GM18867 (cell line): ENCODE data around the gene SLC35G4.
"Not testable (repeated sequence)": the region's sequence is repeated elsewhere in the genome, so short reads cannot be mapped to it uniquely, and the experiment has no call there.

Experiments used
- ATAC-seq: cut with Tn5 transposase; IDR thresholded peaks from one replicate; pipeline ENCODE4 v1.9.1; 2021; ENCODE audit warnings: mild to moderate bottlenecking, moderate library complexity; ENCODE audit not compliant: unreplicated experiment

The SLC35G4 gene

DNA sequence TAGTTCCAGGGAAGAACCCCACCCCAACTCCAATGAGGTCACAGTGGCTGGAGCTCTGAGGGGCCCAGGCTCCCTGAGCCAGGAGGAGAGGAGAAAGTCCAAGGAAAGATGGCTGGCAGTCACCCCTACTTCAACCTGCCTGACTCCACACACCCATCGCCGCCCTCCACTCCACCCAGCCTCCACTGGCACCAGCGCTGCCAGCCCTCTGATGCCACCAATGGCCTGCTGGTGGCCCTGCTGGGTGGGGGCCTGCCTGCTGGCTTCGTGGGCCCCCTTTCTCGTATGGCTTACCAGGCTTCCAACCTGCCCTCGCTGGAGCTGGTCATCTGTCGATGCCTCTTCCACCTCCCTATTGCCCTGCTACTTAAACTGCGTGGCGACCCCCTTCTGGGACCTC is at the start of gene SLC35G4:
SLC35G4 (plus strand) TSS at position 109 of the 400 bp plus-strand sequence; CDS start at position 109, 0 bp downstream.
- ATAC-seq, result not testable (repeated sequence)

DNA sequence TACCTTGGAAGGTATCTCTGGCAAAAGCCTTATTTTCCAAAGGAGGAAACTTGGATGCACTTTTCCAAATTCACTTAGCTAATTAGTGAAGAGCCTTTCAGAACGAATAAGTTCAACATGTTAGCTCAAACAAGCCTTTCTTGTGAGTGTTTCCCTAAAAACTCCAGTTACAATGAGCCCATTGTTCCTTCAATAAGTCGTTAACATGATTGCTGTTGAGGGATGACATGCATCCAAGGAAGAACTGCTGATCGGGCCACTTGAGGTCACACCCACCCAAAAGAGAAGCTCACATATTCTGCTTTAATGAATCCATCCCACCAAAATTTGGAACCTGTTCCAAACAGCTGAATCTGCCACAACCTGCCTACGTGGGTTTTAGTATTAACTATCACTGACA is 48.1 kb upstream of the SLC35G4 start:
- no peak for ATAC-seq

DNA sequence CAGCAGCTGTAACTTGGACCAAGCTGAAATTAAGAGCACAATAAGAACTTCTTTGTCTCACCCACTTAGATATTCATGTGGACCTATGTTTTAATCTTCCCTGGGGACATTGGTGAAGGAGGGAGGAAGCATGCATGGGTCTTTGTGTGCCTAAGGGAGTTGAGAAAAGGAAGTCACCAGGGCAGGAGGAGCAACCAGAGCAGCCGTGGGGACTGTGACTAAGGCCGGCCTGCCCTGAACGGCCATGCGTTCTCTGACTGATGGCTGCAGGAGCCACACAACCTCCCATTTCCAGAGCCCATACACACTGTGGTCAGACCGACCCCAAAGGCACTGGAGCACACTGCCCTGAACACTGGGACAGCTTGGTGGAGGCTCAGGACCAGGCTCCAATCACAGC is 43.7 kb upstream of the SLC35G4 start:
- ATAC-seq, result no peak

DNA sequence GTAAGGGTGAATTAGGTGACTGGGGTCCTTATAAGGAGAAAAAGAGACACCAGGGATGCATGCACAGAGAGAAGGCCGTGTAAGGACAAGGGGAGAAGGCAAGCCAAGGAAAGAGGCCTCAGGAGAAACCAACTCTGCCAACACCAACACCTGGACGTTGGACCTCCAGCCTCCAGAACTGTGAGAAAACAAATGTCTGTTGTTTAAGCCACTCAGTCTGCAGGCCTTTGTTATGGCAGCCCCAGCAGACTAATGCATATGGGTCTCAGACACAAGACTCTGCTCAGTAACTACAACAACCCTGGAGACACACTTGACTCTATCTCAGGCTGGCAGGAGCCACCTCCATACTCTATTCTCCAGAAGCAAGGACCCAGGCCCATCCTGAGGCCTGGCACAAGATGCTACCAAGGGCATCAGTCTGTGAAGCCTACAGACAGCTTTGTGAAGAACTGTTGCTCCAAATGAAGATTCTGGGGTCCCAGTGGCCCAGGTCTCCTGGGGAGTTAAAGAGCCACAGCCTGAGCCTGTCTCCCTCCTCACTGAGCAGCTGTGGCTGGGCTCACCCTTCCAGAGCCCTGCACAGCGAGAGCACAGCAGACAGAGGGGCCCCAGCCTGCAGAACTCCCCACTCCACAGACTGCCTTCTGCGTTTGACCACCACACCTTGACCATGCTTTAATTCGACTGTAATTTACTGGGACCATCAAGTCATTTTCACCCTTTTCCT is 43.0 kb upstream of the SLC35G4 start:
- no peak for ATAC-seq

DNA sequence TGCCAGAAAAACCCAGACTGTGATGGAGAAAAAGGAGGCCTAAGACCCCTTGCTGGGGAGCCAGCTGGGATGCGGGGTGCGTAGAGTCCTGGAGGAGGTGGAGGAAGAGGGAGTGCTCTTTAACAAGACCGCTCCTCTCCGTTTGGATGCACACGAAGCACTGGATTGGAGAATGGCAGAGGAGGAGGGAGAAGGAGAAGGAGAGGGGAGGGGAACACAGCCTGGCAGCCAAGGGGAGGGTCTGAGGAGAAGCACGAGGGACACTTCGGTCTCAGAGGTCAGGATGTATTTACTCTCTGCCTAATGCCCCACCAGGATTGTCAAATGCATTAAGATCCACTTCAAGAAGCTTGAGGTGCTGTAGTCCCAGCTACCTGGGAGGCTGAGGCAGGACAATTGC is 42.0 kb upstream of the SLC35G4 start:
- ATAC-seq, result no peak

DNA sequence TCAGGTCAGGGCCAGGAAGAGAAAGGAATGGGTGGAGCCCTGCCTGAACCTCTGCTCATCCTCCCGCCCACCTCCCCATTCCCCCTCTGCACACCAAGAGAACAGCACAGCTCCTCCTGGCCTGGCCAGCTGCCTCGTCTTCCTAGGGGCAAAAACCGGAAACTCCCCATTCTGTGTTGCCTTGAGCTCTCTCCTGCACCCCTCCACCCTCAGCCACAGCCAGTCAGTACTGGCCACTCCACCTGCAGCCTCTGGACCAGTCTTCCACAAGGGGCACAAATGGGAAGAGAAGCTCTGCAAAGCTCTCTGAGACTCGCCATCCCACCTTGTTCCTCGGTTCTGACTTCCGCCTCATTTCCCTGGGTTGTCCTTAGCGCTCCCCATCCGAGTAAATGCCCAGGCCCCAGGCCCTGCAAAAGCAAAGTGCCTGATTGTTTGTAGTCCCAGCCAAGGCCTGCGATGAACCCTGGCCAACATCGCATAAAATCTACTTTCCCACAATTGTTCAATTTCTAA is 39.3 kb upstream of the SLC35G4 start:
- no peak for ATAC-seq

DNA sequence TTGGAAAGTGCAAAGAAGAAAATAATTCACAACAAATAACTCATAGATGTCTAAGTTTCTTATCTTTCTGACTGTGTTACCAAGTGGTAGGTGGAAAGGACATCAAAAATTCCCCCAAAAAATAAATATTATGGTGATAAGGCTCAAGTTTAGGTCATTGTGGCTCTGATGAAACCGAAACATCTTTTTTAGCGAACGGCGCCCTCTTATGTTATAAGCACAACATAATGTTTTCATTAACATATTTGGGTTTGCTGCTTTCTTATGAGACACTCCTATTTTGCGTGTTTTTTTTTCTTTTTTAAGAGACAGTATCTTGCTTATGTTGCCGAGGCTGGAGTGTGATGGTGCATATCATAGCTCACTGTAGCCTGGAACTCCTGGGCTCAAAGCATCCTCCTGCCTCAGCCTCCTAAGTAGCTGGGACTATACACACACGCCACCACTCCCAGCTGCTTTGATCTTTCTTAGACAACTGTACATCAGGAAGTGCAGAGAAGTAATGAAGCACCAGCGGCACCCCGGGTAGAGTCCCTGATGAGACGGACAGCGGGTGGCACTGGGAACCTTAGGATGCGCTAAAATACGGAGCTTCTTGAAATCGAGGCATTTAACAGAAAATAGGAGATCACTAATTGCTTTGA is 38.5 kb upstream of the SLC35G4 start:
- ATAC-seq, result no peak

DNA sequence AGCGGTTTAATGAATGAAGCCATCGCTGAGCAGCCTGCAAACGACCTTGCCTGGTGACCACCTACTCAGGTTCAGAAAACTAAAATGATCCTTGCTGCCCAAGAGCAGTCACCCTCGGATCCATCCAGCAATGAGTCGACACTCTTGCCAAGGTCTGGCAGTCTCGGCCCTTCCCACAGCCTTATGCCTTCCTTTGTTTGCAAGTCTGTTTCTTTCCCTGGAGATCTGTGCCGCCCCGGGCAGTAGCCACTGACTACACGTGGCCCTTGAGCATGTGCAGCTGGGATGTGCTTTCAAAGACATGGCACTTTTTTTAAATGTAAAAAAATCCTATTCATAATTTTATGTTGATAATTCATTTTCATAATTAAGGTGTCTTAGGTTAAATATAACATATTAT is 37.2 kb upstream of the SLC35G4 start:
- no peak for ATAC-seq

DNA sequence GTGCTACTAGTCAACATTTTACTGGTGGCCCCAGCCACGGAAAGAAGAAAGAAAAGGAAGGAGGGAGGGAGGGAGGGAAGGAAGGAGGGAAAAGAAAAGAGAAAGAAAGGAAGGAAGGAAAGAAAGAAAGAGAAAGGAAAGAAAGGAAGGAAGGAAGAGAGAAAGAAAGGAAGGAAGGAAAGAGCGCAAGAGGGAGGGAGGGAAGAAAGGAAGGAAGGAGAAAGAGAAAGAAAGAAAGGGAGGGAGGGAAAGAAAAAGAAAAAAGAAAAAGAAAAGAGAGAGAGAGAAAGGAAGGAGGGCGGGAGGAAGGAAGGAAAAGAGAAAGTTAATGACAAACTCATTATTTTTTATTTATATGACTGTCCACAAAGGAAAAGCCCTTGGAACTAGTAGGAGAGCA is 34.9 kb upstream of the SLC35G4 start:
- no peak for ATAC-seq

DNA sequence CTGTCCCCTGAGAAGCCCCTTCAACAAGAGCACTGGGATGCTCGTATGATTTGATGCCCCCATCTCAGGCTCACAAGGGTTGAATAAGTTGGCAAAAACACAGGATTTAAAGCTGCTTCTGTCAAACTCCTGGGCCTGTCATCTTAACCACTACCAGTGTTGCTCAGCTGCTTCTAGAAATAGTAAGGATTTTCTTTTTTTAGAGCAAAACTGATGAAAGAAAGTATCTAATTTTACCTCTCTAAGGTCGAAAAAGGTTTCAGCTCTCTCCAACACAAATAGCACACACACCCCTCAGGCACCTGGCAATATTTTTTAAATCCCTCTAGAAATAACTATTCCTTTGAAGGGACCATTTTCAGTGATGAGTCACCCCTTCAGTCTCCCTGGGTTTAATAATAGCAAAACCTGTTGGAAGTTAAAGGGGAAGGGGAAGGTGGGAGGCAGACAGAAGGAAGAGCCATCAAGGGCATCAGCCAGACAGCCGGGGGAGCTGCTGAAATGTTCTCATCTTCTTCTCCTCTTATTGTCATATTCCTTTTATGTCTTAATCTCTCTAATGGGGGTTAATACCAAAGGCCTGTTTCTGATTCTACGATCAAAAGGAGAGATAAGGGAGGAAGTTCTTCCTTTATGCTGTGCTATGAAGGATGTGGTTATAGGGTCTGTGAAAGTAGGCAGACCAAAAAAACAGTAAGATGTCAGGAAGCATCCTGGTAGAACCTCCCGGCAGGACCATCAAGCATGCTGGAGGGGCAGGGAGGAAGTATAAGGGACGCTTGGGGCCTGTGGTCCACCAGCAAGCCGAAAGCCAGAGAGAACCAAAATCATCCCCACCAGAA is 31.9 kb upstream of the SLC35G4 start:
- ATAC-seq, result no peak

DNA sequence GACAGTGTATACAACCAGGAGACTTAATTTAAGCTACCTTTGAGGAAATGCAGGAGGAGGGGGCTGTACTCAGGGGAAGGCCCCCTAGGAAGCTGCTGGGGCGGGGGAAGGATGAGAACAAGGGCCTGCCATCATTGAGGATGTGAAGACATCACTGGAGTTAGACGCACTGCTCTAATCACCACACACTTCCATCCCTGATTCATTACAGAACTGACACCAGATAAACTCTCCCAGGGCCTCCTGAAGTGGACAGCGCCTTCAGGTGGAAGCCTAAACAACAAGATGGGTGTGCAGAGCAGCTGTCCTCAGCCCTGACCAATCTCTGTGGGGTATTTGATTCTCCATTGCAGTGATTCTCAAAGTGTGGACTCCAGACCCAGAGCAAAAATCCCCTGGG is 30.6 kb upstream of the SLC35G4 start:
- ATAC-seq, result no peak

DNA sequence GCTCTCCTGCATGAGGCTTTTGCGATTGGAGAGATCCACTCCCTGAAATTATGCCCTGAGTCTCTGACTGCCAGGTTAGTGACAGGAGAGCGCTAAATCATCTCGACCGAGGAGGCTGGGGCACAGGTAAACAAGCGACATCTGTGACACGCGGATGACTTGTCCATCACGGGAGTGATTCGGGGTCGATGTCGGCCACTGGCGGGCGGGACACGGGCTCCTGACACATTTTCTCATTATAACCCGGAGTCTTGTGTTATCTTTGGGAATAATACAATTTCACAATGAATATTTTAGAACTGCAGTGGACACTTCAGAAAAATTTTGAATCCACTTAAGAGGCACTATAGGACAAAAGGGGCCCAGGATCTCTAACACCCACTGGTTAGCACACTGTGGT is 29.5 kb upstream of the SLC35G4 start:
- no peak for ATAC-seq

DNA sequence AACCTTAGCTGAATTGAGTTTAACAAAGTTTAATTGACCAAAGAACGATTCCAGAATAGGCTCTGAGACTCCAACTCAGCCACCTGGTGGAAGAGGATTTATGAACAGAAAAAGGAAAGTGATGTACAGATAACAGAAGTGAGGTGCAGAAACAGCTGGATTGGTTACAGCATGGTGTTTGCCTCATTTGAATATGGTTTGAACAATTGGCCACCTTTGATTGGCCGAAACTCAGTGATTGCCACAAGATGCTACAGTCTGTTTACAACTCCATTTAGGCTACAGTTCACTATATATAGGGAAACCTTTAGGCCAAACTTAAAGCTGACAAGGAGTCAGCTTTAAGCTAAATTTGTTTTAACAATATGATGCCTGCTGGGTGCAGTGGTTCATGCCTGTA is 28.1 kb upstream of the SLC35G4 start:
- ATAC-seq, result peak; percentile 80

DNA sequence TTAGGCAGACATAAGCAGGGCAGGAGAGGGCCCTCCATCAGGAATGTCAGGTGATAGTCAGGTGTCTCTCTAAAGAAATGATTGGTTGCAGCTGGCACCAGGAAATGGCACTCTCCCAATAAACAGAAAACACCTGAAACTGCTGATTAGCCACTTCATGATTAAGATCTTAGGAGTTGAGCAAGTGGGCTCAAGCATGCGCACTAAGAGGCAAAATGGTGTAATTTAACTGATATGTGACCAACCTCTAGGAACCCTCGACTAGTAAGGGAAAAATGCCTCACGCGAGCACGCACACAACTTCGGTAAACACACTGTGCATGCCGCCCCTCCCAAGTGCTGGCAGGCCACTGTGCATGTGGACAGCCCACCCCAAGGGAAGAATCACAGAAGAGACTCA is 23.8 kb upstream of the SLC35G4 start:
- no peak for ATAC-seq

DNA sequence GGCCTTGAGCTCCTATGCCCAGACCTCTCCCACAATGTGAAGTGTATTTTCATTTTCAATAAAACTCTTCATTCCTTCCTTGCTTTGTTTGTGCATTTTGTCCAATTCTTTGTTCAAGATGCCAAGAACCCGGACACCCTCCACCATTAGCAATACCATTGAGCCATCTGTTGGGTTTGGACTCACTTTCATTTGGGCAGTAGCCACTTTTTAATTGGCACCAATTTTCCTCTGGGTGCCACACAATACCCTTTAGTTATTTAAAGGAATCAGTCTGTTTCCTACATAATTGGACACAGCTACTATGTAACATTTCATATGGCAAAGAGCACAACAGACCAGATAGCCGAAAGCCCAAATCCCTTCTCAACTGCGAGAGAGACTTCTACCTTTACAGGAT is 22.5 kb upstream of the SLC35G4 start:
- no peak for ATAC-seq

DNA sequence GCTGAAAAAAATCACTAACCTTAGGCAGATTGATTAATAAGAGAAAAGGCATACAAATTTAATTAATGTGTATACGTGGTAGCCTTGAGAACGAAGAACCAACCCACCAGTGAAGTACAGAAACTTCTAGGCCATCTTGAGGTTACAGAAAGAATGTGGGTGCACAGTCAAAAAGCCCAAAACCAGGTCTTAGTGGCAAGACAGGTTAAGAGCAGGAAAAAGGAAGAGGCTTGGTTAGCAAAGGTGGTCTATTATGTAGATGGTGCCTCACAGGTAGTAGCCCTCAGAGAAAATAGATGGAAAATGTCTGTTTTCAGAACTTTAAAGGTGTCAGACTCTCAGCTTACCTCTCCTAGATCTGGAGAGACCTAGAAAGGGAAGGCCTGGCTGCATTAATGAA is 22.0 kb upstream of the SLC35G4 start:
- peak; percentile 22 for ATAC-seq

DNA sequence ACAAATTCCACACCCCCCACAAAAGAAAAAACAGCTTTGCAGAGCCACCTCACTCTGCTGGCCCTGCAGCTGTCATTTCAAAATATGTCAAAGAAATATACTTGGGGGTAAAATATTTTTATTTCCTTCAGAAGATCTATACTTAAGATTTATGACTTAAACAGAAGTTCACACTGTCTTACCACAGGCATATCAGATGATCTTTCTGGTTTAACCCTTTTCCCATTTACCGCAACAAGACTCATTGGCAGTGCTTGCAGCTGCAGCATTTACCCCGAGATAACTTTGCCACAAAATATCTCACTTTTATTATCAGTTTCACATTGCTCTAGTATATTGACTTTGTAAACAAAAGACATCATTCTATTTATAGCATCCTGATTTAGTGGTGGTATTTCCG is 21.6 kb upstream of the SLC35G4 start:
- peak; percentile 40 for ATAC-seq

DNA sequence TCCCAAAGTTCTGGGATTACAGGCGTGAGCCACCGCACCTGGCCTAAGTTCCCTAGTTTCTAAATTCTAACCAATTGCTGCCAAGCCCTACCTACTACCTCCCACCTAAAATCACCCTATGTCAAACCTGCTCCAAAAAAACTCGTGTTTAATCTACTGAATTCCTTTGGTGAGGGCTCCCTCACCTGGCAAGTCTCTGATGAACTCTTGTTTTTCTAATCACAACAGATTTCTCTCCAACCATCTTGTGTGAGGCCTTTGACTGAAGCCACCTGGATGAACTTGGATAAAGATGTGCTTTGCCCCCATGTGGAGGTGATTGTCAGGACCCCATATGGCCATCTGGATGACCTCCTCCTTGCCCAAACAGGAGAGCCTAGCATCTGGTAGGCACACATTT is 17.4 kb upstream of the SLC35G4 start:
- ATAC-seq, result no peak

DNA sequence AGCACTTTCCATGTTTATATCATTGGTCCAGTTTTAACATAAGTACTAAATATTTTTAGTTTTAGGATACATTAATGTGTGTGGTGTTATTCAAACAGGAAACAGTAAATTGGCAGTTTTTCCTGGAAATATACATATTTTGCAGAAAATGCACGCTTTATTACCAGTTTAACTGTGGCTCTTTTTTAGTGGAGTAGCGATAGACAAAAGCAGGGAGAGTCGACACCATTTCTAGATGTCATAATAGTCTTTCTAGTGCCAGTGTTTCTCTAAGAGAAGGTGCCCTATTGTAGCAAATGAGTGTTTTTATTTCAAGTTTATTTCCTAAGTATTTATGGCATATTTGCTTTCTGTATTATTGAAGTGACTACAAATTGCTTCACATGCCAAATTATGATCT is 9.1 kb upstream of the SLC35G4 start:
- ATAC-seq, result no peak

DNA sequence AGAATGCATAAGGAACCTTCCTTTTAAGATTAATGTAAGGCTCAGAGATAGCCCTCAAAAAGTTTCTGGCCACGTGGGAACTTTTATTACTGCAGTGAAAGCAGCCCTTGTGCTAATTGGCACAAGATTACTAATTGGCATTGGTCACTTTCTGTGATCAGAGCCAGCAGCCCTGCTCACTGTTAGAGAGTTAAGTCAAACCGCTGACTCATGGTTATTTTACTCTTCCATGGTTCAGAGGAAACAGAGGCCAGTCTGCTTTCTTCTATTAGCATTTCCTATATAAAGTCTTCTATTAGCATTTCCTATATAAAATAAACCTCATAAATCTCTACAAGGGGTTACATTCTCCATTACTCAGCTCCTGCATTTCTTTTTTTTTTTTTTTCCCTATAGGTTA is 1.5 kb upstream of the SLC35G4 start:
- ATAC-seq, result no peak

DNA sequence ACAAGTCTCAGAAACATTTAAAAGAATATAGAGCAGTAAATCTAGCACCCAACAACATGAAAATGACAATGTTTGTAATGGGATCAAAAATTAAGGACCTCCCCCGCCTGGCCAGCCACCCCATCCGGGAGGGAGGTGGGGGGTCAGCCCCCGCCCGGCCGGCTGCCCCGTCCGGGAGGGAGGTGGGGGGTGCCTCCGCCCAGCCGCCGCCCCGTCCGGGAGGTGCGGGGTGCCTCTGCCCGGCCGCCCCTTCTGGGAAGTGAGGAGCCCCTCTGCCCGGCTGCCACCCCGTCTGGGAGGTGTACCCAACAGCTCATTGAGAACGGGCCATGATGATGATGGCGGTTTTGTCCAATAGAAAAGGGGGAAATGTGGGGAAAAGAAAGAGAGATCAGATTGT is 778 bp upstream of the SLC35G4 start:
- not testable (repeated sequence) for ATAC-seq

DNA sequence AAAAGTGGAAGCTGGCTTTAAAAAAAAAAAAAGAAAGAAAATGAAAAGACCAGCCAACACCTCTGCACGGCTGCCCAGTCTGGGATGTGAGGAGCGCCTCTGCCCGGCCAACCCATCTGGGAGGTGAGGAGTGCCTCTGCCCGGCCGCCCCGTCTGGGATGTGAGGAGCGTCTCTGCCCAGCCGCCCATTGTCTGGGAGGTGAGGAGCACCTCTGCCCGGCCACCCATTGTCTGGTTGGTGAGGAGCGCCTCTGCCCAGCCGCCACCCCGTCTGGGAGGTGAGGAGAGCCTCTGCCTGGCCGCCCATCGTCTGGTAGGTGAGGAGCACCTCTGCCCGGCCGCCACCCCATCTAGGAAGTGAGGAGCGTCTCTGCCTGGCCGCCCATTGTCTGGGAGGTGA is 3.7 kb downstream of the SLC35G4 start:
- ATAC-seq, result not testable (repeated sequence)
